HepG2 (cell line): Measurements from ENCODE around the gene EGFL8. TPM values are rescaled to one million over a fixed set of nuclear protein-coding genes. Genes with fewer than 3 reads are reported as not detected.

ENCODE experiments used
- FOXK1 ChIP-seq: sonication (generic); formaldehyde crosslinking; IDR thresholded peaks from 2 replicates; pipeline ENCODE4 v1.4.0; 2020; ENCODE audit warnings: low read depth, missing genetic modification reagents, borderline replicate concordance
- FOXO4 ChIP-seq: sonication (generic); formaldehyde crosslinking; conservative IDR thresholded peaks from 2 replicates; pipeline ENCODE4 v1.8.1; 2023; ENCODE audit warnings: missing genetic modification reagents
- FUBP1 ChIP-seq: sonication (generic); formaldehyde crosslinking; IDR thresholded peaks from 2 replicates; pipeline ENCODE4 v1.5.1; 2020; ENCODE audit warnings: missing genetic modification reagents, mild to moderate bottlenecking, borderline replicate concordance
- HNF4G ChIP-seq, 2 experiments: sonication (generic) in 1 of 2; formaldehyde crosslinking in 1 of 2; IDR thresholded peaks; 2 replicates each; pipeline versions ENCODE4 v1.4.0 to v1.6.1; 2011 to 2020; ENCODE audit warnings: borderline replicate concordance in 2 of 2, low read depth in 2 of 2, mild to moderate bottlenecking in 2 of 2, low read length in 1 of 2, missing genetic modification reagents in 1 of 2, moderate library complexity in 1 of 2
- JUN ChIP-seq: sonication (generic); formaldehyde crosslinking; IDR thresholded peaks from 2 replicates; pipeline ENCODE4 v1.4.0; 2020; ENCODE audit warnings: mild to moderate bottlenecking, missing genetic modification reagents
- MAX ChIP-seq: IDR thresholded peaks from 2 replicates; pipeline ENCODE4 v1.6.1; 2012; ENCODE audit warnings: inconsistent platforms
- MZF1 ChIP-seq: sonication (generic); formaldehyde crosslinking; IDR thresholded peaks from 2 replicates; pipeline ENCODE4 v1.8.1; 2023; ENCODE audit warnings: mild to moderate bottlenecking, missing genetic modification reagents, borderline replicate concordance
- NCOA1 ChIP-seq: sonication (generic); formaldehyde crosslinking; IDR thresholded peaks from 2 replicates; pipeline ENCODE4 v1.9.0; 2021; ENCODE audit warnings: missing genetic modification reagents
- NFE2L1 ChIP-seq: sonication (generic); formaldehyde crosslinking; IDR thresholded peaks from 2 replicates; pipeline ENCODE4 v1.4.0; 2020; ENCODE audit warnings: missing genetic modification reagents, mild to moderate bottlenecking, borderline replicate concordance
- RFXAP ChIP-seq: sonication (generic); formaldehyde crosslinking; IDR thresholded peaks from 2 replicates; pipeline ENCODE4 v1.4.0; 2020; ENCODE audit warnings: missing genetic modification reagents, borderline replicate concordance
- RXRA ChIP-seq: sonication (generic); formaldehyde crosslinking; IDR thresholded peaks from 2 replicates; pipeline ENCODE4 v1.5.1; 2020; ENCODE audit warnings: missing genetic modification reagents
- SP4 ChIP-seq: sonication (generic); formaldehyde crosslinking; IDR thresholded peaks from 2 replicates; pipeline ENCODE4 v1.8.1; 2023; ENCODE audit warnings: mild to moderate bottlenecking, missing genetic modification reagents
- TEF ChIP-seq: sonication (generic); formaldehyde crosslinking; IDR thresholded peaks from 2 replicates; pipeline ENCODE4 v1.5.0; 2020; ENCODE audit warnings: missing genetic modification reagents
- YEATS4 ChIP-seq: sonication (generic); formaldehyde crosslinking; IDR thresholded peaks from 2 replicates; pipeline ENCODE4 v1.4.0; 2020; ENCODE audit warnings: missing genetic modification reagents, borderline replicate concordance
- ZBTB7A ChIP-seq: sonication (generic); formaldehyde crosslinking; IDR thresholded peaks from 2 replicates; pipeline ENCODE4 v1.8.0; 2022; ENCODE audit warnings: mild to moderate bottlenecking, missing genetic modification reagents
- ZMAT5 ChIP-seq: sonication (generic); formaldehyde crosslinking; IDR thresholded peaks from 2 replicates; pipeline ENCODE4 v1.5.0; 2020; ENCODE audit warnings: mild to moderate bottlenecking, low read depth, missing genetic modification reagents, borderline replicate concordance
- ZNF207 ChIP-seq: fragments of 450-650 bp; IDR thresholded peaks from 2 replicates; pipeline ENCODE4 v1.6.1; 2016; ENCODE audit warnings: antibody characterized with exemption, borderline replicate concordance
- ZNF230 ChIP-seq: sonication (generic); formaldehyde crosslinking; IDR thresholded peaks from 2 replicates; pipeline ENCODE4 v1.4.0; 2020; ENCODE audit warnings: mild to moderate bottlenecking, missing genetic modification reagents
- ZNF292 ChIP-seq: sonication (generic); formaldehyde crosslinking; IDR thresholded peaks from 2 replicates; pipeline ENCODE4 v1.8.1; 2022; ENCODE audit warnings: mild to moderate bottlenecking, low read depth, missing genetic modification reagents, borderline replicate concordance
- ZNF660 ChIP-seq: sonication (generic); formaldehyde crosslinking; IDR thresholded peaks from 2 replicates; pipeline ENCODE4 v1.5.1; 2020; ENCODE audit warnings: mild to moderate bottlenecking, low read depth, missing genetic modification reagents, borderline replicate concordance
- ZNF691 ChIP-seq: sonication (generic); formaldehyde crosslinking; IDR thresholded peaks from 2 replicates; pipeline ENCODE4 v1.4.0; 2020; ENCODE audit warnings: missing genetic modification reagents, low read depth, mild to moderate bottlenecking, borderline replicate concordance
- ZNF749 ChIP-seq: sonication (generic); formaldehyde crosslinking; IDR thresholded peaks from 2 replicates; pipeline ENCODE4 v1.8.0; 2022; ENCODE audit warnings: mild to moderate bottlenecking, missing genetic modification reagents, moderate library complexity, borderline replicate concordance
- ZNF781 ChIP-seq: sonication (generic); formaldehyde crosslinking; IDR thresholded peaks from 2 replicates; pipeline ENCODE4 v1.5.1; 2020; ENCODE audit warnings: borderline replicate concordance, mild to moderate bottlenecking, missing genetic modification reagents; ENCODE audit errors: not compliant biosample characterization
- polyA plus RNA-seq, 8 experiments: library from polyadenylated mRNA; depleted of rRNA in 3 of 8; stranded (reverse) in 7 of 8; unstranded in 1 of 8; fragments of >200 nt; fragmentation: Illumina TruSeq in 4 of 8; extraction: Trizol in 4 of 8; gene quantifications; 2 replicates each; pipeline versions ENCODE4 v1.2.1 to v1.2.3, GENCODE V29; 2011 to 2016; ENCODE audit warnings: low read depth in 4 of 8, missing spikeins in 1 of 8, mixed read lengths in 1 of 8; ENCODE audit not compliant: insufficient read depth in 1 of 8
- total RNA-seq, 5 experiments: library from RNA; depleted of rRNA; stranded (reverse); fragments of >200 nt; fragmentation: Illumina TruSeq; extraction: Trizol; gene quantifications; 2 replicates each; pipeline ENCODE4 v1.2.3, GENCODE V29; 2016; ENCODE audit warnings: low read depth in 1 of 5

Gene EGFL8
- total and polyA plus RNA-seq, 2 of the 13 experiments (the other 11 are each of a cell fraction or from before 2014, with no cell fraction given), result 10.0 to 11.5 TPM

- TF ChIP-seq FOXK1 (CRISPR knock-in tag) (no peak), TEF (no peak), JUN (CRISPR knock-in tag) (no peak), ZNF292 (0 out of 2 replicates have a peak, but pooled peaks have one; percentile 12), ZNF660 (no peak), FOXO4 (CRISPR knock-in tag) (no peak), ZNF230 (CRISPR knock-in tag) (no peak; the same call in 1 of the 2 replicates), NFE2L1 (CRISPR knock-in tag) (no peak), MAX (no peak; the same call in 1 of the 2 replicates), HNF4G (IDR thresholded peaks at IDR 0.05; ENCODE audit: borderline replicate concordance, low read depth, low read length) (peak; percentile 90), HNF4G (CRISPR knock-in tag; IDR thresholded peaks at IDR 0.05; ENCODE audit: borderline replicate concordance, low read depth) (no peak), YEATS4 (CRISPR knock-in tag) (peak; percentile 82; the same call in 1 of the 2 replicates), MZF1 (CRISPR knock-in tag) (no peak), RFXAP (CRISPR knock-in tag) (peak; percentile 66; the same call in 1 of the 2 replicates), SP4 (CRISPR knock-in tag) (peak; percentile 92), ZMAT5 (CRISPR knock-in tag) (no peak), ZNF207 (no peak), ZNF749 (CRISPR knock-in tag) (no peak), RXRA (CRISPR knock-in tag) (peak; percentile 29; the same call in 1 of the 2 replicates), ZBTB7A (CRISPR knock-in tag) (peak; percentile 90; the same call in 1 of the 2 replicates), NCOA1 (CRISPR knock-in tag) (no peak), FUBP1 (no peak), ZNF691 (peak; percentile 55; the same call in 1 of the 2 replicates), ZNF781 (CRISPR knock-in tag) (peak; percentile 17)
Measured at GRCh38 chr6:32175711-32176475, 11.5 kb downstream of the EGFL8 start, which contains the start of gene AGPAT1 (continued).
